ENCODE measurements around the gene ZNRF3. TPM values are rescaled to one million over a fixed set of nuclear protein-coding genes. Genes with fewer than 3 reads are reported as not detected.

The ZNRF3 gene
- polyA plus RNA-seq, 1 donor (not counting 4 experiments of a cell fraction or from before 2014, with no cell fraction given), result 2.6 TPM

DNA sequence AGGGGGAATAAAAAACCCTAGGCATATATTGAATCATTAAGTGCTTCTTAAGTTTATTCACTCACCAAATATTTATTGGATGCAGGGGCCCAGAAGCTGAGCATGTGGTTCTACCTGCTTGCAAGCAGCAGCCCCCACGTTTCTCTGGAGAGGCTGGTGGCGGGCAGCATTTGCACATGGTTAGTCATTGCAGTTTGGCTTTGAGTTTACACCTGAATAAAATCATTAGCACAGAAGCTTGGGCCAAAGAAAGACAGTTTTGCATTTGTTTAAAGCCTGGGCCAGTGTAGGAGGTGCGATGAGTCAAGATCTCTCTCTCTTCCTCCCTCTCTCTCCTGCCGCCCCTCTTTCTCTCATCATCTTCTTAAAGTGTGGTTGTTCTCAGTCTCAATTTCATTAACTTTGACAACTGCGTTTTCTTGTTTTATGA is 105.7 kb downstream of the ZNRF3 start:
- DNase-seq (ENCODE audit: low read depth, low spot score) (no peak), FAIRE-seq (no peak)
- Histone ChIP-seq H3K4me1 (ENCODE audit: control insufficient read depth, extremely low read depth, insufficient read depth, low read length) (peaks cover 9% of the 10 kb centered on the region), H4K20me1 (ENCODE audit: control insufficient read depth, extremely low read depth, insufficient read depth, low read length) (no peaks in the 10 kb centered on the region), H3K36me3 (ENCODE audit: control insufficient read depth in 2 of 2, extremely low read depth in 1 of 2, insufficient read depth in 2 of 2, low read length in 2 of 2) (peaks cover 7 to 11% of the 10 kb centered on the region in 2 experiments), H3K4me3 (ENCODE audit: control insufficient read depth in 2 of 3, extremely low read depth in 1 of 3, insufficient read depth in 2 of 3, low read depth in 1 of 3, low read length in 3 of 3) (no peak overlapping the region), H3K9me1 (ENCODE audit: control insufficient read depth, extremely low read depth, insufficient read depth, low read length) (peaks cover 3% of the 10 kb centered on the region), H2AFZ (ENCODE audit: control insufficient read depth, low read length) (no peak overlapping the region), H3K27me3 (ENCODE audit: control insufficient read depth, extremely low read depth, insufficient read depth, low read length) (no peaks in the 10 kb centered on the region), H3K4me2 (ENCODE audit: control insufficient read depth, extremely low read depth, insufficient read depth, low read depth, low read length) (no peak overlapping the region), H3K27ac (ENCODE audit: control insufficient read depth, insufficient read depth, low read length) (no peak overlapping the region), H3K9me3 (ENCODE audit: control insufficient read depth, low read depth, low read length) (no peaks in the 10 kb centered on the region), H3K79me2 (ENCODE audit: control insufficient read depth, insufficient read depth, low read length) (no peaks in the 10 kb centered on the region), H3K9ac (ENCODE audit: control insufficient read depth, extremely low read depth, insufficient read depth, low read length) (no peak overlapping the region)
- dilution Hi-C loops (cut with MboI; ENCODE audit: extremely low pct_ligation_motif_present, low sequenced_read_pairs), result no loop called here
- TF ChIP-seq, protein P1, sequence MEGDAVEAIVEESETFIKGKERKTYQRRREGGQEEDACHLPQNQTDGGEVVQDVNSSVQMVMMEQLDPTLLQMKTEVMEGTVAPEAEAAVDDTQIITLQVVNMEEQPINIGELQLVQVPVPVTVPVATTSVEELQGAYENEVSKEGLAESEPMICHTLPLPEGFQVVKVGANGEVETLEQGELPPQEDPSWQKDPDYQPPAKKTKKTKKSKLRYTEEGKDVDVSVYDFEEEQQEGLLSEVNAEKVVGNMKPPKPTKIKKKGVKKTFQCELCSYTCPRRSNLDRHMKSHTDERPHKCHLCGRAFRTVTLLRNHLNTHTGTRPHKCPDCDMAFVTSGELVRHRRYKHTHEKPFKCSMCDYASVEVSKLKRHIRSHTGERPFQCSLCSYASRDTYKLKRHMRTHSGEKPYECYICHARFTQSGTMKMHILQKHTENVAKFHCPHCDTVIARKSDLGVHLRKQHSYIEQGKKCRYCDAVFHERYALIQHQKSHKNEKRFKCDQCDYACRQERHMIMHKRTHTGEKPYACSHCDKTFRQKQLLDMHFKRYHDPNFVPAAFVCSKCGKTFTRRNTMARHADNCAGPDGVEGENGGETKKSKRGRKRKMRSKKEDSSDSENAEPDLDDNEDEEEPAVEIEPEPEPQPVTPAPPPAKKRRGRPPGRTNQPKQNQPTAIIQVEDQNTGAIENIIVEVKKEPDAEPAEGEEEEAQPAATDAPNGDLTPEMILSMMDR (optimal IDR thresholded peaks at IDR 0.05 in 1 of 3, IDR thresholded peaks at IDR 0.05 in 1 of 3, conservative IDR thresholded peaks at IDR 0.05 in 1 of 3; ENCODE audit: extremely low read depth in 1 of 3, insufficient read depth in 2 of 3, low read length in 3 of 3), result no peak
- no peak for TF ChIP-seq EZH2 (IDR thresholded peaks at IDR 0.05; ENCODE audit: low read length)

DNA sequence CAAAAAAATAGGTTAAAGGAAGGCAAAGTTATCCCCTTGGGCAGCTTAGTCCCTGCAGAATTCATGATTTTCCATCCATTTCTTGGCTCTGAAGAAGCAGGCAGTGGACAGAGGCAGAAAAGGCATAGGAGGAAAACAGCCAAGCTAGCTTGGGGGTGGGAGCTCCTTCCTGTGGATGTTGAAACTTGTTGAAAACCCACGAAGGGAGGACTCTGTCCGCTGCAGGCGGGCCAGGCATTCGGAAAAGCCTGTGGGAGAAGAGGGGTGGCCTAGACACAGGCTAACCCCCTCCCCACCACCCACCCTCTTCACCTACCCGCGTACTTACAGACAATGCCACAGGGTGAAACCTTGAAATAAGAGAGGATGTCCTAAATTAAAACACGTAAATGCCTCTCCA is 106.1 kb downstream of the ZNRF3 start:
- H2AFZ ChIP-seq (ENCODE audit: control insufficient read depth, low read length), result no peak overlapping the region

More for the DNA sequence above, 106.1 kb downstream of the ZNRF3 start:
- Histone ChIP-seq H3K27ac (ENCODE audit: control insufficient read depth, insufficient read depth, low read length) (no peak overlapping the region), H3K9me3 (ENCODE audit: control insufficient read depth, low read depth, low read length) (no peaks in the 10 kb centered on the region), H3K79me2 (ENCODE audit: control insufficient read depth, insufficient read depth, low read length) (no peaks in the 10 kb centered on the region), H3K4me2 (ENCODE audit: control insufficient read depth, extremely low read depth, insufficient read depth, low read depth, low read length) (no peak overlapping the region), H4K20me1 (ENCODE audit: control insufficient read depth, extremely low read depth, insufficient read depth, low read length) (no peaks in the 10 kb centered on the region), H3K36me3 (ENCODE audit: control insufficient read depth in 2 of 2, extremely low read depth in 1 of 2, insufficient read depth in 2 of 2, low read length in 2 of 2) (peaks cover 7 to 11% of the 10 kb centered on the region in 2 experiments), H3K4me1 (ENCODE audit: control insufficient read depth, extremely low read depth, insufficient read depth, low read length) (peaks cover 4% of the 10 kb centered on the region), H3K9me1 (ENCODE audit: control insufficient read depth, extremely low read depth, insufficient read depth, low read length) (peaks cover 1% of the 10 kb centered on the region), H3K27me3 (ENCODE audit: control insufficient read depth, extremely low read depth, insufficient read depth, low read length) (no peaks in the 10 kb centered on the region), H3K9ac (ENCODE audit: control insufficient read depth, extremely low read depth, insufficient read depth, low read length) (no peak overlapping the region), H3K4me3 (ENCODE audit: control insufficient read depth in 2 of 3, extremely low read depth in 1 of 3, insufficient read depth in 2 of 3, low read depth in 1 of 3, low read length in 3 of 3) (no peak overlapping the region)
- FAIRE-seq, result no peak
- dilution Hi-C loops (cut with MboI; ENCODE audit: extremely low pct_ligation_motif_present, low sequenced_read_pairs), result no loop called here
- DNase-seq (ENCODE audit: low read depth, low spot score), result no peak
- TF ChIP-seq EZH2 (IDR thresholded peaks at IDR 0.05; ENCODE audit: low read length), result no peak
- TF ChIP-seq, protein P1 (optimal IDR thresholded peaks at IDR 0.05 in 1 of 3, IDR thresholded peaks at IDR 0.05 in 1 of 3, conservative IDR thresholded peaks at IDR 0.05 in 1 of 3; ENCODE audit: extremely low read depth in 1 of 3, insufficient read depth in 2 of 3, low read length in 3 of 3), result no peak
